HG03354 (cell line): ENCODE results near the gene RTF1.

Source experiments
- ATAC-seq: cut with Tn5 transposase; IDR thresholded peaks from one replicate; pipeline ENCODE4 v1.9.1; 2021; ENCODE audit warnings: mild to moderate bottlenecking; ENCODE audit not compliant: unreplicated experiment, poor library complexity, severe bottlenecking

The RTF1 gene

DNA sequence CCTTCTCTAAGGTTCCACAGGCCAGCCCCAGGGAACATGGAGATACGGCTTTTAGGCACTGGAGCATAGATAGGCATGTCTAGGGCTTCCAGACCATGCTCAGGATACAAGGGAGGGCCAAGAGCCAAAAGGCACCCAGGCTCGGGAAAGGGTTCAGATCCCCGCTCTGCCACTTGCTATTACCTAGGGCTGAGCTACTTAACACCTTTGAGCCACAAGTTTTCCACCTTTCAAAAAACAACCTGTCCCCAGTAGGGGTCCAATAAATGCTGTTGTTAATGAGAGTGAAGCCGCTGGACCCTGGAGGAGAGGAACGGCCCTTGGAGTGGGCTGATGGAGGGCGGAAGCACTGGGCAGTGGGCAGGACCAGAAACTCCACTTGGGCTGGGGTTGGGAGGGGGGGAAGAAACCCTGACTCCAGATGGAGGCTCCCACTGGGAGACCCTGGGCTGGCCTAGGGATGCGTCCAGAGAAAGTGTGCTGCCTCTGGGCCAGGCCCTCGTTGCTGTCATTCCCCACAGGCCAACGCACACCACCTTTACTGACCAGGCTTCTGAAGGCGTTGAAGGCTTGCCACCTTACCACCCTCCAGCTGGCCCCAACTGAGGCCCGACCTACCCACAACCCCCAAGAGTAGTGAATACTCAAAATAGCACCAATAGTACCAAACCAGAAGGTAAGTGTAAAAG lies 68.2 kb downstream of the RTF1 start:
- ATAC-seq: no peak

DNA sequence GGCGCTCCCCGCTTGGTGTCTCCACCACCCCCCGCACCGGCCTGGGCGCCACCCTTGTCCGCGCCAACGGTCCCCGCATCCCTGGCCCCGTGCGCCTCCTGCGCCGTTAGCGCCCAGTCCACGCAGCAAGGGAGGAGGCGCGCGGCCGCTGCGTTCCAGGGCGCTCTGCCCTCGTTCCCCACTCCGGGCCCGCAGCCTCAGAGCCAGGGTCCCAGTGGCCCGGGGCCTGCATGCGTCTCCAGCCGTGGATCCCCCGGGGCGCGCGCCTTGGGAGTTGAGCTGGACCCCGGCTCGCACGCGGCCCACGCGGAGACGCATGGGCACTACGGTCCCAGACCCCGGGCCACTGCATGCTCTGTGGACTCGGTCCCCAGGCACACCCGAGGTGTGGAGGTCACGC lies 69.4 kb downstream of the RTF1 start:
- ATAC-seq: no peak

- ATAC-seq: no peak
These were observed 70.5 kb downstream of the RTF1 start for GRCh38 chr15:41487381-41487780.

- ATAC-seq: no peak
These were observed 70.9 kb downstream of the RTF1 start for GRCh38 chr15:41487802-41488201.

DNA sequence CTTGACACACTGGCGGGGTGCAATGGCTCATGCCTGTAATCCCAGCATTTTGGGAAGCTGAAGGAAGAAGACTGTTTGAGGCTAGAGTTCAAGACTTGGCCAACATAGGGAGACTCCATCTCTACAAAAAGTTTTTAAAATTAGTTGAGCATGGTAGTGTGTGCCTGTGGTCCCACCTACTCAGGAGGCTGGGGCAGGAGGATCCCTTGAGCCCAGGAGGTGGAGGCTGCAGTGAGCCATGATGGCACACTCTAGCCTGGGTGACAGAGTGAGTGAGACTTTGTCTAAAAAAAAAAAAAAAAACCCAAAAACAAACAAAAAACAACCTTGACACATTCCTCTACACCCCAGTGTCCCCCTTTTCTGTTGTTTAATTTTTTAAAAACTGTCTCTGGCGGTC lies 72.7 kb downstream of the RTF1 start:
- no peak for ATAC-seq

- no peak for ATAC-seq
These were observed 73.5 kb downstream of the RTF1 start for GRCh38 chr15:41490355-41490754.

- ATAC-seq: no peak
These were observed 75.0 kb downstream of the RTF1 start for GRCh38 chr15:41491889-41492288.

DNA sequence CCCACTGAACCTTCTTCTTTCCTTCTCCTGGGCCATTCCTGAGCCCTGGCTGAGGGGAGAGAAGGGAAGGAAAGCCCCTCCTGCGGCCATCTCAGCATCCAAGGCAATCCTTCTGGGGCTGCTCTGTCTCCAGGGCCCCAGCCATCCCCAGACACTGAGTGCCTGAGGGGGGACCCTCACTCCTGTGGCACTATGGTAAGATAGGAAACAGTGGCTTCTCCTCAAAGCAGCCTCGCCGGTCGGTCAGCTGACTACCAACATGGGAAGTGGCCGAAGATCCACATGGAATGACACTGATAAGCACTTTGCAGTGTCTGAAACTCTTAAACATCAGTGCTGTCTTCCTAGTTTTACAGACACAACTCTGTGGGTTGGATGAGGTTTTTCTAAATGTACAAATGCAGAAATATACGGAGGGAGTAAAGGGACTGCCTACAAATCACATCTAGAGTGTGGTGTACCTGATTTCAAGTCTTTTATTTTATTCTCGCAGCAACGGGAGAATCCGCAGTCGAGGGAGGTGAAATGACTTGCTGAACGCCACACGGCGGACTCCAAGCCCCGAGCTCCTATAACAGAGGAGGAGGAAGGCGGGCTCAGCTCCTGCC lies 75.8 kb downstream of the RTF1 start:
- no peak for ATAC-seq

GRCh38 chr15:41493205-41493901 lies 76.5 kb downstream of the RTF1 start, which contains the start of gene ITPKA:
Gene ITPKA (plus strand): TSS chr15:41493874. CDS start chr15:41493928, 54 bp downstream.
- peak; percentile 66 for ATAC-seq

DNA sequence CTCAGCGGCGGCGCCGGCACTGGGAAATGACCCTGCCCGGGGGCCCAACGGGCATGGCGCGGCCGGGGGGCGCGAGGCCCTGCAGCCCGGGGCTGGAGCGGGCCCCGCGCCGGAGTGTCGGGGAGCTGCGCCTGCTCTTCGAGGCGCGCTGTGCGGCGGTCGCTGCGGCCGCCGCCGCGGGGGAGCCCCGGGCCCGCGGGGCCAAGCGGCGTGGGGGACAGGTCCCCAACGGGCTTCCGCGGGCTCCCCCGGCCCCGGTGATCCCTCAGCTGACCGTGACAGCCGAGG lies 77.0 kb downstream of the RTF1 start:
- ATAC-seq: peak; percentile 23

GRCh38 chr15:41494190-41494921 lies 77.5 kb downstream of the RTF1 start:
- ATAC-seq: peak; percentile 17

DNA sequence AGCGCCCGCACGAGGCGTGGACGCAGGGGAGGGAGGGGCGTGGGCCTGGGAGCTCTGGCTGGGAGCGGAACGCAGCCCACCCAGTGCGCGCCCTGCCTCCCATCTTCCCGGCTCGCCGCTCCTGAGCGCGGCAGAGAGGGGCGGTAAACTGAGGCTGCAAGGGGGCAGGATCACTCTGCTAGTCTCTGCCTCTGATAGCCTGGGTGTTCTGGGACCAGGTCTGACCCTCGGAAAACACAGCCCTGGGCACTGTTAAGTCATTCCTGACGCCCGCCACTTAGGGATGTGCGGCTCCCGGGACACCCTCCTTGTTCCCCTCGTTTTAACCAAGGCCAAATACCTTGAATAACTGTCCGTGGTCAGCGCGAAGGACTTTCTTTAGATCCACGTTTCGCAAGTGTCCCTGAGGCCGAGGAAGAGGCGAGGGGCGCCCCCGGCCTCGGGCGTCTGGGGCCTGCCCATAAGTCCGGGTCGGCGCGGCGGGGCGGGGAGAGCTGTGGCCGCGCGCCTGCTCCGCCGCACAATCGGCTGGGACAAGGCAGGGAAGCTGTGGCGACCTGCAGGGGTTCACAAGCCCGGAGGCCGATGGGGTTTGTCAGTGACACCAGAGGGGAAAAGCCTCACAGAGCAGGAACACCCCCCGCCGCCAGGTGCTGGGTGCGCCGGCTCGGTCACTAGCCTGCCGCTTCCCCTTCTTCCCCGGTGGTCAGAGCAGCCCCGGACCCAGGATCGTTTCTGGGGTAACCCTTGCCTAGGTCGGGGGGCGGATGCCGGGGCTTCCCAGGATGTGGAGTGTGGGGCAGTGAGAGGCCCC lies 78.2 kb downstream of the RTF1 start:
- no peak for ATAC-seq

- ATAC-seq: no peak
These were observed 79.1 kb downstream of the RTF1 start for GRCh38 chr15:41495736-41496599.

GRCh38 chr15:41498657-41499056 lies 81.8 kb downstream of the RTF1 start:
- ATAC-seq: no peak

DNA sequence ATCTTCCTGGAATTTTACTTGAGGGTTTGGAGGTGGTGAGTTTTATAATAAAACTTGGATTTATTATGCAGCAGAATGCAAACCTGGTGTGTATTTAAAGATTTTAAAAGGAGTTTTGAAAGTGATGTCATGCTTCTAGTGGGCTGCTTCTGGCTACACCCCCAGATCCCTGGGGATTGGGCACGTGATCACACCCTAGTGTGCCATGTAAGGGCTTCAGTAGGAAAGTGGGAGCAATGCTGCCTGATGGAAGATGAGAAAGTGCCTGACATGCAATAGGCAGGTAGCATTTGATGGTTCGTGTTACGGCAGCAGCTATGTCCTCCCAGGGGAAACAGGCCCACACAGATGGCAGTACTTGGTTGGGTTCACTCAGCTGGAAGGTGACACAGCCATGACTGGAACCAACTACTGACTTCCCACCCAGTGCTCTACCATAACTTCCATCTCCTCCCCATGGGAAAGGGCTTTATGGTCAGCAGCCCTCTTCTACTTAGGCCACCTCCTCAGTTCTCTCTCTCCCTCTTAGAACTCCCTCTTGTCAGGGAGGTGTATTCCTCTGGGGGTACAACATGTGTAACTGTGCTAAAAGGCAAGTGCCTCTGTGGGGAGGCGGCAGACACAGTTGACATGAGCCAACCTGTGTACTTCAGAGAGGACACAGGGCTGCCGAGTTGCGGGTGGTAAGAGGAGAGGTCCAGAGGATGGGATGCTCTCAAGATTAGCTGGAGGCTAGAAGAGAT lies 82.4 kb downstream of the RTF1 start:
- ATAC-seq: no peak

GRCh38 chr15:41501191-41501917 lies 84.5 kb downstream of the RTF1 start:
- peak; percentile 45 for ATAC-seq

DNA sequence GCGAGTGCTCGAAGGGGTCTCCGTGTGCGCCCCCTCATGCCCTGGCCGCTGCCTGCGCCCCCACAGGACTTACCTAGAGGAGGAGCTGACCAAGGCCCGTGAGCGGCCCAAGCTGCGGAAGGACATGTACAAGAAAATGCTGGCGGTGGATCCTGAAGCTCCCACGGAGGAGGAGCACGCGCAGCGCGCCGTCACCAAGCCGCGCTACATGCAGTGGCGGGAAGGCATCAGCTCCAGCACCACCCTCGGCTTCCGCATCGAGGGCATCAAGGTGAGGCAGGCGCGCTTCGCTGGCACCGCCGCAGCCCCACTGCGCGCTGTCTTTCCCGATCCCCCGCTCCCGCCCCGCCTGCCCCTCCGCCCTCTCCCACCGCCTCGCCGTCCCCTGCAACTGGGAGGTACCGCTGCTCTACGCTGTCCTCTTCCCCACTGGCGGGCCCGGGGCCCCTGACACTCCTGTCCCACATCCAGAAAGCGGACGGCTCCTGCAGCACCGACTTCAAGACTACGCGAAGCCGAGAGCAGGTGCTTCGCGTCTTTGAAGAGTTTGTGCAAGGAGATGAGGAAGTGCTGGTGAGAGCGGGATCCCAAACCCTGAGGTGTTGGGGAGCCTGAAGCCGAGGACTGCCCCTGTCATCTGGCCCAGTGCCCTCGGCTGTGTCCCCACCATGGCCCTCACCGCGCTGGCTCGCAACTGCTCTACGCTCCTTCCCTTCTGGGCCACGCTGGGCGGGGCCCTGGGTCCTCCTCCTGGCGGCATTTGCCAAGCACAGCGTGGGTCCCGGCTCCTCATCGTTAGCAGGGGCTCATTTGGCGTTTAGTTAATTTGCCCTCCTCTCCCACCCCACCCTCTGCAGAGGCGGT lies 85.3 kb downstream of the RTF1 start:
- no peak for ATAC-seq
